Skeletal muscle tissue (tissue), 4 donors: ENCODE data around the gene MICAL3. TPM values are rescaled to one million over a fixed set of nuclear protein-coding genes. Genes with fewer than 3 reads are reported as not detected.
"Not testable (repeated sequence)": the region's sequence is repeated elsewhere in the genome, so short reads cannot be mapped to it uniquely, and the experiment has no call there.

Experiments
- H3K27ac ChIP-seq: one replicate; pipeline ENCODE4 v1.7.0; 2013; ENCODE audit warnings: mild to moderate bottlenecking, low read depth, low read length, inconsistent platforms
- H3K27me3 ChIP-seq, 3 donors: one replicate each; pipeline ENCODE4 v1.7.0; 2013; ENCODE audit warnings: low read length in 3 of 3; ENCODE audit not compliant: control insufficient read depth in 3 of 3, insufficient read depth in 3 of 3
- H3K36me3 ChIP-seq, 3 donors: one replicate each; pipeline ENCODE4 v1.7.0; 2013; ENCODE audit warnings: low read length in 3 of 3; ENCODE audit not compliant: control insufficient read depth in 3 of 3, insufficient read depth in 3 of 3
- H3K4me1 ChIP-seq, 3 donors: one replicate each; pipeline ENCODE4 v1.7.0; 2013; ENCODE audit warnings: low read length in 3 of 3, mild to moderate bottlenecking in 3 of 3; ENCODE audit not compliant: control insufficient read depth in 3 of 3, insufficient read depth in 3 of 3
- H3K4me3 ChIP-seq, 3 donors: one replicate each; pipeline ENCODE4 v1.7.0; 2013; ENCODE audit warnings: low read length in 3 of 3
- H3K9ac ChIP-seq, 3 donors: one replicate each; pipeline ENCODE4 v1.7.0; 2013; ENCODE audit warnings: low read length in 3 of 3, mild to moderate bottlenecking in 3 of 3, moderate library complexity in 2 of 3, low read depth in 1 of 3
- H3K9me3 ChIP-seq, 3 donors: one replicate each; pipeline ENCODE4 v1.7.0; 2013; ENCODE audit warnings: low read length in 3 of 3; ENCODE audit not compliant: control insufficient read depth in 3 of 3
- total RNA-seq: library from RNA; depleted of rRNA; stranded (reverse); fragments of >200 nt; gene quantifications from one replicate; pipeline ENCODE4 v1.2.3, GENCODE V29; 2014
- donor health status: Osteomylitis.

MICAL3 gene
- total RNA-seq, 1 donor from 2014 or later = 20.9 TPM

DNA sequence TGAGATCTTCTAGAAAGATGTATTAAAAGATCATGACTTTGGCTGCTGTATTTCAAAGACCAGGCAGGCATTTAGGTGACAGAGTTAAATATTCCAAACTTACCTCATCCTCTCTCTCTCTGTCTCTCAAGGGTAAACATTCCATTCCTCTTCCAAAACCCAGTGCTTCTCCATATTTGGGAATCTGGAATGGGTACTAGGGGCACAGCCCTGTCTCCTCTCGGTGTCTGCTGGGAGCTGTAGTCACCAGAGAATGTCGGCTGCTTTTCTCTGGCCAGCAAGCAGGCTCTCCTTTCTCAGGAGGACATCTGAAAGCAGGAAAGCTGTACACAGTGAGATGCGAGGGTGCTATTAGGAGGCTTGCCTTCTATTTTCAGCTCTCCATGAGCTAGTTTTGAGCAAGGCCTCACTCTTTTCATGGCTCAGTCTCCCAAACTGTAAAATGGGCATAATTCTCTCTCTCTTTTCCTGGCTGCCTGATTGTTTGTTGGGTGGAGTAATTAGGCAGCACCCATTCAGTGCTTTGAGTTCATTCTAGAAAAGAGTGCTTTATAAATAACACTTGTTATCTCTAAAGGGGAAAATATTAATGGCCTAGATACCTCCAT lies 44.1 kb upstream of the MICAL3 start:
- Histone ChIP-seq H3K27ac (peak overlapping the region; percentile 37), H3K9ac (peak overlapping the region in 1 of 3 donors; percentile 46), H3K4me1 (peaks cover 16 to 42% (median 27%) of the 10 kb centered on the region in 3 donors), H3K27me3 (peaks cover 0 to 5% (median 3%) of the 10 kb centered on the region in 3 donors), H3K4me3 (no peak overlapping the region), H3K9me3 (no peaks in the 10 kb centered on the region), H3K36me3 (no peaks in the 10 kb centered on the region)

DNA sequence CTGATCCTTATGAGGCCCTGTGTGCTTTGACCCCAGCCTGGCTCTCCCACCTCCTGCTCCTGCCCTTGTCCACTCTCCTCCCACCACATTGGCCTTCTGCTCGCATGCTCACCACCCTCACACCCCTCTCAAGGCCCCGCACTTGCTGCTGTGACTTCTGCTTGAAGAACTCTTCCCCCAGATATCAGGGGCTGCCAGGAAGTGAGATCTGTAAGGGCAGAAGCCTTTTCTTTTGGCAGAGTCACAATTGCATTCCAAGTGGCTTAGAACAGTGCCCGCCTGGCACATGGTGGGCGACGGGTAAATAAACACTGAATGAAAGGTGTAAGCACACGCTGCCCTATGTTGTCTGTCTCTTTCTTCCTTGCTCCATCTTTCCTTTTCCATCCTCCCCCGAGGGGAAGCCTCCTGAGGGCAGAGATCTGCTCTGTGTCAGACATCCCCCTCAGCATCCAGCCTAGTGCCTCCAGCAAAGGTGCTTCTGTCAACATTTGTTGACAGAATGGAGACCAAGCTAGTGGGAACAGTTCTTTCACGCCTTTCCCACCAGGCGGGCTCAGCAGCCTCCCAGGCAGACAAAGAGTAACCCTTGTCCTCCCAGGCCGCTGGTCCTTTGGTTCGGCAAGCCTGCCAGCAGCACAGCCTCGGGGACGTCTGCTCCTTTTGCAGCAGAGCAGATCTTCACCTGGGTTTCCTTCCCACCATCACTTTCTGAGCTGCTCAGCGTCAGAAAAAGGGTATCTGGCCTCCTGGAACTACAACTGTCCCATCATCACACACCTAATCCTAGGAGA lies 43.4 kb upstream of the MICAL3 start:
- peaks cover 16 to 42% (median 27%) of the 10 kb centered on the region in 3 donors for H3K4me1 ChIP-seq
- H3K9ac ChIP-seq = peak overlapping the region in 1 of 3 donors; percentile 46
- no peak overlapping the region for H3K4me3 ChIP-seq
- H3K9me3 ChIP-seq = no peaks in the 10 kb centered on the region
- H3K27me3 ChIP-seq = peaks cover 0 to 5% (median 3%) of the 10 kb centered on the region in 3 donors
- peak overlapping the region; percentile 37 for H3K27ac ChIP-seq
- no peaks in the 10 kb centered on the region for H3K36me3 ChIP-seq

DNA sequence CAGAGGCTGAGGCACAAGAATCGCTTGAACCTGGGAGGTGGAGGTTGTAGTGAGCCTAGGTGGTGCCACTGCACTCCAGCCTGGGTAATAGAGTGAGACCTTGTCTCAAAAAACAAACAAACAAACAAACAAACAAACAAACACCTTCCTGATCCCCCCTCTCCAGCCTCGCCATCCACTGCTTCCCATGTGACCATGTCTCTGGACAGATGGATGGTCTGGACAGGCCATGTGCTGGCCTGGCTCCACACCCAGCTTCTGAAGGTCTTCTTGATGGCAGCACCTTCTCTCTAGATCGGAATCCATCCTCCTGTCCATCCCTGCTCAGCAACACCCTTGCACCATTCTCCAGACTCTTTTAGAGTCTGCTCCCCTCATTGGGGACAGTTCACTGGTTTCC lies 42.8 kb upstream of the MICAL3 start:
- Histone ChIP-seq H3K9ac (no peak overlapping the region), H3K27me3 (peaks cover 0 to 5% (median 3%) of the 10 kb centered on the region in 3 donors), H3K27ac (no peak overlapping the region), H3K36me3 (no peaks in the 10 kb centered on the region), H3K9me3 (no peaks in the 10 kb centered on the region), H3K4me1 (peaks cover 16 to 37% (median 21%) of the 10 kb centered on the region in 3 donors), H3K4me3 (no peak overlapping the region)

DNA sequence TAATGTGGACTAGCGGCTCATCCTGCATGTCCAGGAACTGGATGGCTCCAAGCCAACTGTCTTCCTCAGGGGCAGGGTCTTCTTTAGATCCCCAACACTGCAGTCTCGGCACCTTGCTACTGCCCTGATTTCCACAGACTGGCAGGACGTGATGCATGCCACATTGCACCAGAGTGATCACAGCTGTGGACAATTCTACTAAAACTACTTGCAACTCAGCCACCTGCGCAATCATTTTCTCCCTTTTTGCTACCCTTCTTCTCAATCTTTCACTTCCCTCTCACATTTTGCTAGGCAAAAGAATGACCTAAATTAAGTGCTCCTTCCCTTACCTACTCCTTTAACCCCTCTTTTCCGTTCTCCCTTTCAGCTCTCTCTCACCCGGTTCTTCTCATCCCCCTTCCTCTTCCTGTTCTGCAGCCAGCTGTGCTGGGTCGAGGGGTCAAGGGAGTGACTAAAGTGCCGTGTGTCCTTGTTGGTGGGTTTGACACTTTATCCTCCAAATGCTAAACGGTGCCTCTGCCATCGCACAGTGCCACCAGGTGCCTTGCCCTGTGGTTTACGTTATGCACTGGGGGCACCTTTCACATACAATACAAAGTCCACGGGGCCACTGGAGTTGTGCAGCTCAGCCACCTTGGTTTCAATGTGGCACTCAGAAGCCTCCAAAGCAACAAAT lies 42.0 kb upstream of the MICAL3 start:
- Histone ChIP-seq H3K9ac (no peak overlapping the region), H3K36me3 (no peaks in the 10 kb centered on the region), H3K27ac (no peak overlapping the region), H3K4me1 (peaks cover 9 to 30% (median 16%) of the 10 kb centered on the region in 3 donors), H3K9me3 (no peaks in the 10 kb centered on the region), H3K4me3 (no peak overlapping the region), H3K27me3 (peaks cover 0 to 5% (median 3%) of the 10 kb centered on the region in 3 donors)

DNA sequence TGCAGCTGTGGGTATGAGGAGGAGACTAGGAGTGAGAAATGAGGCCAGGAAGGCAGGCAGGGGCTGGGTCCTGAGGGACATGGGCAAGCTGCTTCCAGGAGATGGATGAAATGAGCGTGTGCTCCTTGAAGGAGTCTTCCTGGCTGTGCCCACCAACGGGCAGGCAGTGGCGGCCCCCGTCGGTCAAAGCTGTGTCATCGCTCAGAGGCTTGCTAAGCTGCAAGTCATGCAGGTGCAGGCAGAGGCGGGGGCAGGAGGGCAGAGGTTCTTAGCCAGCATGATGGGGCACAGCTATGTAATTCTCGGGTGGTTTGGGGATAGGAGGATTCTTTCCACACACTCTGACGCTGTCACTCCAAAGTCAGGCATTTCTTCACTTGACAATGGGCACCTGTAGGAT lies 40.9 kb upstream of the MICAL3 start:
- Histone ChIP-seq H3K4me1 (peaks cover 13 to 29% (median 16%) of the 10 kb centered on the region in 3 donors), H3K27ac (no peak overlapping the region), H3K36me3 (no peaks in the 10 kb centered on the region), H3K27me3 (peaks cover 0 to 5% (median 3%) of the 10 kb centered on the region in 3 donors), H3K9me3 (no peaks in the 10 kb centered on the region), H3K9ac (no peak overlapping the region), H3K4me3 (no peak overlapping the region)

DNA sequence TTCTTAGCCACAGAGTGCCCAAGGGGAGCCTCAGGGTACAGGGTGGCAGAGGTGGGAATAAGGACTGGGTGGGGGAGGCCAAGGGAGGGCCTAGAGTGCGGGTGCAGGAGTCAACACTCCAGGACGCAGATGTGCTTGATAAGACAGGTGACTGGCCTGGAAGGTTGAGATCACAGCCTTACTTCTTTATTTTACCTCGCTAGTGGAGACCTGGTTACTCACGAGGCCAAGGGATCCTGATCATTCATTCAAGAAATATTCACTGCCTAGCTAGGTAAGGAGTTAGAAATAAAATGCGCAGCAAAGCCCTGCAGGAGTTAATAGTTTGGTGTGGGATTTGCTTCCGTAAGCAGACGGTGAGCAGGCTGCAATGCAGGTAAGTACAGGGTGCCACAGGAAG lies 40.3 kb upstream of the MICAL3 start:
- Histone ChIP-seq H3K36me3 (no peaks in the 10 kb centered on the region), H3K9me3 (no peaks in the 10 kb centered on the region), H3K4me3 (no peak overlapping the region), H3K27ac (no peak overlapping the region), H3K4me1 (peaks cover 13 to 29% (median 16%) of the 10 kb centered on the region in 3 donors), H3K9ac (no peak overlapping the region), H3K27me3 (peaks cover 0 to 5% (median 3%) of the 10 kb centered on the region in 3 donors)

DNA sequence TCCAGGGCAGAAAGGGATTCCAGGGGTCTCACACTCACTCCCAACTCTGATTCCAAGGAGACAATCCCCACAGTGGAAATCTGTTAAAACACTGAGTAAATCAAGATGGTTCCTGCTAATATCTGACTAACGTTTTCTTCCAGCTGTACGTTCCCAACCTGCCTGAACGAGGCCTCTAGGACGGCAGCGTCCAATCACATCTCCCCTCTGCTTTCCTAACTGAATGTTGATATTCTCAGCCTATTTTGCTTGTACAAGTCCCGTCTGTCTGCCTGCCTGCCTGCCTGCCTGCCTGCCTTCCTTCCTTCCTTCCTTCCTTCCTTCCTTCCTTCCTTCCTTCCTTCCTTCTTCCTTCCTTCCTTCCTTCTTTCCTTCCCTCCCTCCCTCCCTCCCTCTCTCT lies 39.4 kb upstream of the MICAL3 start:
- H3K27ac ChIP-seq, H3K9me3 ChIP-seq, H3K27me3 ChIP-seq, H3K9ac ChIP-seq, H3K4me3 ChIP-seq, H3K36me3 ChIP-seq: not testable (repeated sequence)
- peaks cover 16 to 31% (median 16%) of the 10 kb centered on the region in 3 donors for H3K4me1 ChIP-seq

DNA sequence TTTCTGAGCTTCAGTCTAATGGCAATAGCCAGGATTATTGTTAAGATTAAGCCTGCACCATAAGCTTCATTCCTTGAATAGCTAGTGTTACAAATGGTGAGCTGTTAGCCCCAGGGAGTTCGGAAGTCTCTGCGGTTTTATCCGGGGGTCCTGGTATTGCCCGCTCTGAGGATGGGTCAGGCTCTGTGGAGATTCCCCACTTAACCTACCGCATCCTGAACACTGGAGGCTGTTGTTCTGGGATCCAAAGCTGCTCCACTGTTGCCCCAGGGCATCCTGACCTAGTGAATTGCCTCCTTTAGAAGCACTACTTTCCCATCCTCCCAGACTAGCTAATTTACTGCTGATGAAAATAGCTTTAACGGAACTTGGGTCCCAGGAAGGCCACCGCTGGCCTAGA lies 38.9 kb upstream of the MICAL3 start:
- H3K27ac ChIP-seq = no peak overlapping the region
- no peak overlapping the region for H3K9ac ChIP-seq
- H3K27me3 ChIP-seq = peaks cover 0 to 5% (median 3%) of the 10 kb centered on the region in 3 donors
- peaks cover 12 to 32% (median 20%) of the 10 kb centered on the region in 3 donors for H3K4me1 ChIP-seq
- no peak overlapping the region for H3K4me3 ChIP-seq
- no peaks in the 10 kb centered on the region for H3K9me3 ChIP-seq
- no peaks in the 10 kb centered on the region for H3K36me3 ChIP-seq

DNA sequence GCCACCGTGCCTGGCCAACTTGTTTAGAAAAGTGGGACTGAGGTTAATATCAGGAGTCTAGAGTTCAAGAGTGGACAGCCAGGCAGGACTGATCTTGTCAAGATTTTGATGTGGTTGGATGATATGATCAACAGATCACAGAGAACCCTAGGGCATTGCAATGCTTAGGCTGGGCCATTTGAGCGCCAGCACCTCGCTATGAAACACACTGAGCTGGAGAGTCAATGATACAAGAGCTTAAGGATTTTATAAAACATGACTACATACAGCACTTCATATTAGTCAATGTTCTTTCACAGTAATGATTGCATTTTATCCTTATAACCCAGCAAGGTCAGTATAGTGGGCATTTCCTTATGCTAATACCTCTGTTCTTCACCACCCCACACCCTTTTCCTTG lies 38.1 kb upstream of the MICAL3 start:
- H3K27me3 ChIP-seq = peaks cover 0 to 5% (median 3%) of the 10 kb centered on the region in 3 donors
- H3K27ac ChIP-seq = no peak overlapping the region
- H3K9me3 ChIP-seq = no peaks in the 10 kb centered on the region
- no peak overlapping the region for H3K9ac ChIP-seq
- no peaks in the 10 kb centered on the region for H3K36me3 ChIP-seq
- H3K4me1 ChIP-seq = peaks cover 12 to 32% (median 18%) of the 10 kb centered on the region in 3 donors
- H3K4me3 ChIP-seq = no peak overlapping the region
